ELR (cell line): ENCODE measurements around the gene G6PC1.
"Not testable (repeated sequence)": the region's sequence is repeated elsewhere in the genome, so short reads cannot be mapped to it uniquely, and the experiment has no call there.

Experiments
- DNase-seq: peaks from one replicate; pipeline ENCODE4 v3.0.0-alpha.2; 2015; ENCODE audit warnings: low read depth

G6PC1 gene

DNA sequence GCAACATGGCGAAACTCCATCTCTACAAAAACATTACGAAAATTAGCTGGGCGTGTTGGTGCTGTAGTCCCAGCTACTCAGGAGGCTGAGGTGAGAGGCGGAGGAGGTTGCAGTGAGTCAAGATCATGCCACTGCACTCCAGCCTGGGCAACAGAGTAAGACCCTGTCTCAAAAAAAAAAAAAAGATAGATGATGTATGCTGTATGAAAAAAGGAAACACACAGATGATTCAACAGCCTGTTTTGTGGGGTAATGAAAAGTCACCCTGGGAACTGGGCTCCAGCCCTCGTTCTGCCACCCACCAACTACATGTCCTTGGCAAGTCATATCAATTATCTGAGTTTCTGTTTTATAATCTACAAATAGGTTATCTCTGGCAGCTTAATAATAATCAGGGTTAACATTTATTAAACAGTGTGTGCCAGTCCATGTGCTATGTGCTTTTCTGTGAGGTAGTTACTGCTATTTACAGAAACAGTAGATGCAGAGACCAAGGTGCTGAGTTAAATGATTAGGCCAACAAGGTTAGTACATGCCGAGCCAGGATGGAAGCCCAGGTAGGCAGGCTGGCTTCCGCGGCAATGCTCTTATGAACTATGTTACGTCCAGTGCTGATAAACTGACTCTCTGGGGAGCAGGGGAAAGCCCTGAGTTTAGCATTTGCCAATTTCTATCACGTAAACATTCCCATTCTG is 1.1 kb downstream of the G6PC1 start:
- no peak for DNase-seq

- DNase-seq = no peak
Observed at GRCh38 chr17:42904110-42904469, 3.5 kb downstream of the G6PC1 start.

DNA sequence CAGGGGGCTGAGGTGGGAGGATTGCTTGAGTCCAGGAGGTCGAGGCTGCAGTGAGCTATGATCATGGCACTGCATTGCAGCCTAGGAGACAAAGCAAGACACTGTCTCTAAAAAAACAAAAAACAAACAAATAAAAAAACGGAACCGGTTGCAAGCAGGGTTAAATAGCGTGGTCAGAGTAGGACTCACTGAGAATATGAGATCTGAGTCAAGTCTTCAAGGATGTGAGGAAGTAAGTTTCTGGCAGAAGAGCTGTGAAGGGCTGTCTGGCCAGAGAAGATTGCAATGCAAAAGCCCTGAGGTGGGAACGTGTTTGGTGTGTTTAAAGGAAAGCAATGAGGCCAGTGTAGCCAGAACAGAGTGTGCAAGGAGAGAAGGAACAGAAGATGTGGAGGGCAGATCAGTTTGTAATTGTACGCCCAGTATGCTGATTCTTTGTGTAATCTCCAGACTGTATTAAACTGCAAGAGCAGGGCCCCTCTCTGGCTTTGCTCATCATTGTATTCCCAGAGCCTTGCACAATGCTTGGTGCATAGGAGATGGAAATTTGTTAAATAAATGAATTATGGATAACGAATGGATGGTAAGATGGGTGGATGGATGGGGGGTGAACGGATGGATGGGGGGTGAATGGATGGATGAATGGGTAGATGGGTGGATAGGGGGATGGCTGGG is 6.3 kb downstream of the G6PC1 start:
- DNase-seq = no peak

GRCh38 chr17:42908872-42909700 is 8.5 kb downstream of the G6PC1 start:
- DNase-seq = peak; percentile 73

DNA sequence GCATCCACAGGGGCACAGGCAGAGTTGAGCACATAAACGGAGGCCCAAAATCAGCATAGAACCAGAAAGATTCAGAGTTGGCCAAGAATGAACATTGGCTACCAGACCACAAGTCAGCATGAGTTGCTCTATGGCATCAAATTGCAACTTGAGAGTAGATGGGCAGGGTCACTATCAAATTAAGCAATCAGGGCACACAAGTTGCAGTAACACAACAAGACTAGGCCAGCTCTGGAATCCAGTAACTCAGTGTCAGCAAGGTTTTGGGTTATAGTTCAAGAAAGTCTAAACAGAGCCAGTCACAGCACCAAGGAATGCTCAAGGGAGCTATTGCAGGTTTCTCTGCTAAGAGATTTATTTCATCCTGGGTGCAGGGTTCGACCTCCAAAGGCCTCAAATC is 12.9 kb downstream of the G6PC1 start:
- no peak for DNase-seq

DNA sequence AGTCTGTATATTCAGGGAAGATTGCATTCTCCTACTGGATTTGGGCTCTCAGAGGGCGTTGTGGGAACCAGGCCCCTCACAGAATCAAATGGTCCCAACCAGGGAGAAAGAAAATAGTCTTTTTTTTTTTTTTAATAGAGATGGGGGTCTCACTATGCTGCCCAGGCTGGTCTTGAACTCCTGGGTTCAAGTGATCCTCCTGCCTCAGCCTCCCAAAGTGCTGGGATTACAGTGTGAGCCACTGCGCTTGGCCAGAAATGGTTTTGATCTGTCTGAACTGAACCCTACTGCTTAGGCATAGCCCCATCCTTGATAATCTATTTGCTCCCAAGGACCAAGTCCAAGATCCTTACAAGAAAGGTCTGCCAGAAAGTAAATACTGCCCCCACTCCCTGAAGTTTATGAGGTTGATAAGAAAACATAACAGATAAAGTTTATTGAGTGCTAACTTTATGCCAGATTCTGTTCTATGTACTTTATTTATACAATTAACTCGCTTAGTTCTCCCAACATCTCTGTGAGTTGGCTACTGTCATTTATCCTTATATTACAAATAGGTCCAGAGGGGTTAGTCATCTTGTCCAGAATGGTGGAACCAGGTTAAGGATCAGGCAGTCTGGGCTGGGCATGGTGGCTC is 13.5 kb downstream of the G6PC1 start:
- no peak for DNase-seq

DNA sequence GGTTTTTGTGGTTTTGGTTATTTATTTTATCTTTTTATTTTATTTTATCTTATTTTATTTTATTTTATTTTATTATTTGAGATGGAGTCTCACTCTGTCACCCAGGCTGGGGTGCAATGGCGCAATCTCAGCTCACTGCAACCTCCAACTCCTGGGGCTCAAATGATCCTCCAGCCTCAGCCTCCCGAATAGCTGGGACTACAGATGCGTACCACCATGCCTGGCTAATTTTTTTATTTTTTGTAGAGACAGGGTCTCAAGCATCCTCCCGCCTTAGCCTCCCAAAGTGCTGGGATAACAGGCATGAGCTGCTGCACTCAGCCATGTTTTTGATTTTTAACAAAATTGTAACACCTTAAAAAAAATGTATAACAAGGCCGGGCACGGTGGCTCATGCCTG is 14.7 kb downstream of the G6PC1 start:
- not testable (repeated sequence) for DNase-seq

GRCh38 chr17:42916388-42917235 is 16.0 kb downstream of the G6PC1 start:
- not testable (repeated sequence) for DNase-seq

GRCh38 chr17:42917236-42917603 is 16.6 kb downstream of the G6PC1 start:
- DNase-seq = no peak

DNA sequence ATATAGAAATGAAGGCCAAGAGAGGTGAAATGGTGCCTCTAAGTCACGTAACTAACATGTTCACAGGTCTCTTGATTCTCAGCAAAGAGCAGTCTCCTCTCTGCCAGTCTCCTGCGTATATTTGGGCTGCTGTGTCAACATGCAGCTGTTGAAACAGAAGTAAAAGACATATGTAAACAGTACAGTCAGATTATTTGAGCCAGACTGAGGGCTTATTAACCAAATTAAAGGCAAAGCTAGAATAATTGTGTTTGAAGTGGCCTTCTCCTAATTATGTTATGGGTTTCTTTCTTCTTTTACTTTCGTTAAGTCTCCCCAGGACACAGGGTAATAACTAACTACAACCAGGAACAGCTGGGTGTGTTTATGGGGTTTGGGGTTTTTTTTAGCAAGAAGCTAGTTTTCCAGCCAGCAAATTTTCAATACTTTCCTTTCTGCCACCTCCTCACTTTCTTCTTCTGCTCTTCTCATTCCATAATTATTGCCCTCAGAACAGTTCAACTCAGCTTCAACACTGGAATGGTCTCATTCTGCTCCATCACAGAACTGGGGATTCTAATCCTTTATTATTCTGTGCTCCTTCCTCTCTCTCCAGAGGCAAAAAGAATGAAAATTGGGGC is 18.4 kb downstream of the G6PC1 start:
- DNase-seq = no peak

GRCh38 chr17:42919522-42920077 is 19.0 kb downstream of the G6PC1 start:
- DNase-seq = not testable (repeated sequence)

GRCh38 chr17:42920106-42920900 is 19.7 kb downstream of the G6PC1 start:
- no peak for DNase-seq

- no peak for DNase-seq
Observed at GRCh38 chr17:42920922-42921321, 20.3 kb downstream of the G6PC1 start.

GRCh38 chr17:42922294-42922693 is 21.7 kb downstream of the G6PC1 start:
- DNase-seq = no peak

DNA sequence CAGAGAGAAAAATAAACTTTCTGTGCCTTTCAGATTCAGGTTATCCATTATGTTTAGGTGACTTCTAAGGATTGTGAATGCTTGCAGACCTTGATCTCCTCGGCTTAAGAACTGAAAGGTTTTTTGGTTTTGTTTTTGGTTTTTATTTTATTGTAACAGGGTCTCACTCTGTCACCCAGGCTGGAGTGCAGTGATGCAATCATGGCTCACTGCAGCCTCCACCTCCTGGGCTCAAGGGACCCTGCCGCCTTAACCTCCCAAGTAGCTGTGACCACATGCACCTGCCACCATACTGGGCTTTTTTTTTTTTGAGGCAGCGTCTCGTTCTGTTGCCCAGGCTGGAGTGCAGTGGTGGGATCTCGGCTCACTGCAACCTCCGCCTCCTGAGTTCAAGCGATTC is 22.9 kb downstream of the G6PC1 start:
- DNase-seq = not testable (repeated sequence)

DNA sequence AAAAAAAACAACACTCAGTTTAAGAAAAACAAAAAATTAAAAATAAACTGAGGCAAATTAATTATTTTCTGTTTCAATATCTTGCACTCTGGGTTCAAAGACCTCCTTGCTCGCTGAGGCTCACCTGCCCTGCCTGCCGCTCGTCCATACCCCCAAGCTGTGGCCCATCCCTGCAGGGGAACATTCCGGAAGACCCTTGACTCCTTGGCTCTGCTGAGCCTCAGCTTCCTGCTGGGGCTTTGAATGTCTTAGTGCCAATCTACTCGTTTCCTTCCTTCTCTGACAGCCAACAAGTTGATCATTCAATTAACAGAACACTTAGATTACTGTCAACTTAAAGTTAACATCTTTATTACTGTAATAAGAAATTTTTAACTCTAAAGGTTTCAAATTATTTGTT is 24.3 kb downstream of the G6PC1 start:
- DNase-seq = no peak

DNA sequence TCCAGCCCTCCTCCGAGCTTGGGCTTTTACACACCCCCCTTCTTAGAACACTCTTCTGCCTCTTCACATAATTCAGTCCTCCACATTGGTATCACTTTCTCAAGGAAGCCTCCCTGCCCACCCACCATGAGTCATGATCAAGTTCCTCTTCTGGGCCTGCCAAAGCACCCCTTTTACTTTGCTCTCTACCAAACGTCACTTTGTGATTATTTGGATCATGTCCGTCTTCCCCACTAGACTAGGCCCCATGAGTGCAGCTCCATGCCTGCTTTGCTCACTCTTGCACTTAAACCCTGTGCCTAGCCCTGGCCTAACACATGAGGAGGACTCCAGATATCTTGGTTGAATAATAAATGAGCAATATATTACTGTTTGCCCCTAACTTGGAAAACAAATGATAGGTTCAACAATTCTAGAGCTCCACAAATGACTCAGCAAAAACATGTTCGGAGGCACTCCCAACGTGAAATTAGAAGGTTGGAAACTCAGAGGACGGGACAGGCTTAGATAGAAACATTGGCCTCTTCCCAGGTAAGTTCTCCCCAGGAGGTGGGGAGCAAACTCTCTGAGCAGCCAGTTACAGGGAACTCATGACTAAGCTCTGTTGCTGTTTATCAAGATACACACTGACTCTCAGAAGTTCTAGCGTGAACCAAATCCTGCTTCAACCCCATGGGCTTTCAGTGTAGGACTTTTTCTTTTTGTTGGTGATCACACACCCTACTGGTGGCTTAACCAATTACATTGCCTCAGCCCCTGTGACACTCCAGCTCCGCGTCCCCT is 28.3 kb downstream of the G6PC1 start:
- DNase-seq = peak; percentile 85

DNA sequence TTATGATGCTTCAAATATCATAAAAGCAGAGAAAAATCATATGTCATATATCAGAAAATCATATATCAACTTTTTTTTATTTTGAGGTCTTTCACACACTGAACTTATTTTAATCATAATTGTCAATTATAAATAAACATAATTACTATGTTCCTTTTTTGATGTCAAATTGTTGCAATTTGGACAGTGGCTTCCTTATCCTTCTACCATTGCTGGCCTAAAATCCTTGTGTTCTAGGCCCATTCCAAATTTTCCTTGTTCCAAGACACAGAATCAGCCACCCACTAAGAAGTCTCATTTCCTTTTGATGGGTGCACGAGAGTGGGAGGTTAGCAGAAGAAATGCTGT is 28.9 kb downstream of the G6PC1 start:
- DNase-seq = no peak
